ENCODE data around the gene GPR142. TPM values are rescaled to one million over a fixed set of nuclear protein-coding genes. Genes with fewer than 3 reads are reported as not detected.

Gene GPR142
- total RNA-seq, 1 experiment from 2014 or later = not detected

- TF ChIP-seq, protein P1, sequence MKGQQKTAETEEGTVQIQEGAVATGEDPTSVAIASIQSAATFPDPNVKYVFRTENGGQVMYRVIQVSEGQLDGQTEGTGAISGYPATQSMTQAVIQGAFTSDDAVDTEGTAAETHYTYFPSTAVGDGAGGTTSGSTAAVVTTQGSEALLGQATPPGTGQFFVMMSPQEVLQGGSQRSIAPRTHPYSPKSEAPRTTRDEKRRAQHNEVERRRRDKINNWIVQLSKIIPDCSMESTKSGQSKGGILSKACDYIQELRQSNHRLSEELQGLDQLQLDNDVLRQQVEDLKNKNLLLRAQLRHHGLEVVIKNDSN (CRISPR knock-in tag; IDR thresholded peaks at IDR 0.05) = peak; percentile 70
- TF ChIP-seq, protein P2, sequence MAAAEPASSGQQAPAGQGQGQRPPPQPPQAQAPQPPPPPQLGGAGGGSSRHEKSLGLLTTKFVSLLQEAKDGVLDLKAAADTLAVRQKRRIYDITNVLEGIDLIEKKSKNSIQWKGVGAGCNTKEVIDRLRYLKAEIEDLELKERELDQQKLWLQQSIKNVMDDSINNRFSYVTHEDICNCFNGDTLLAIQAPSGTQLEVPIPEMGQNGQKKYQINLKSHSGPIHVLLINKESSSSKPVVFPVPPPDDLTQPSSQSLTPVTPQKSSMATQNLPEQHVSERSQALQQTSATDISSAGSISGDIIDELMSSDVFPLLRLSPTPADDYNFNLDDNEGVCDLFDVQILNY (CRISPR knock-in tag; IDR thresholded peaks at IDR 0.05) = peak; percentile 60; the same call in 1 of the 2 replicates
- TF ChIP-seq NFATC4 (CRISPR knock-in tag; IDR thresholded peaks at IDR 0.05) (no peak), SMAD3 (CRISPR knock-in tag; IDR thresholded peaks at IDR 0.05; ENCODE audit: borderline replicate concordance) (no peak), ZNF671 (CRISPR knock-in tag; IDR thresholded peaks at IDR 0.05) (no peak), CREM (CRISPR knock-in tag; IDR thresholded peaks at IDR 0.05) (no peak; the same call in 1 of the 2 replicates), FOXJ3 (CRISPR knock-in tag; IDR thresholded peaks at IDR 0.05; ENCODE audit: borderline replicate concordance) (no peak), ZNF121 (CRISPR knock-in tag; IDR thresholded peaks at IDR 0.05) (peak; percentile 74), ATF3 (CRISPR knock-in tag; conservative IDR thresholded peaks at IDR 0.05) (0 out of 2 replicates have a peak, but pooled peaks have one; percentile 53), PRRX2 (CRISPR knock-in tag; IDR thresholded peaks at IDR 0.05) (no peak), TEAD4 (CRISPR knock-in tag; IDR thresholded peaks at IDR 0.05) (peak; percentile 67; the same call in 1 of the 2 replicates), RORB (CRISPR knock-in tag; IDR thresholded peaks at IDR 0.05) (no peak), KAT7 (CRISPR knock-in tag; IDR thresholded peaks at IDR 0.05; ENCODE audit: borderline replicate concordance) (no peak), ZNF512 (CRISPR knock-in tag; IDR thresholded peaks at IDR 0.05; ENCODE audit: borderline replicate concordance) (no peak), MLX (CRISPR knock-in tag; IDR thresholded peaks at IDR 0.05) (no peak), TP53 (CRISPR knock-in tag; IDR thresholded peaks at IDR 0.05) (peak; percentile 97), ZNF532 (CRISPR knock-in tag; IDR thresholded peaks at IDR 0.05; ENCODE audit: borderline replicate concordance) (no peak), USF2 (CRISPR knock-in tag; IDR thresholded peaks at IDR 0.05) (peak; percentile 44), RELA (CRISPR knock-in tag; IDR thresholded peaks at IDR 0.05; ENCODE audit: borderline replicate concordance) (peak; percentile 80; the same call in 1 of the 2 replicates)
- TF ChIP-seq, protein P3, sequence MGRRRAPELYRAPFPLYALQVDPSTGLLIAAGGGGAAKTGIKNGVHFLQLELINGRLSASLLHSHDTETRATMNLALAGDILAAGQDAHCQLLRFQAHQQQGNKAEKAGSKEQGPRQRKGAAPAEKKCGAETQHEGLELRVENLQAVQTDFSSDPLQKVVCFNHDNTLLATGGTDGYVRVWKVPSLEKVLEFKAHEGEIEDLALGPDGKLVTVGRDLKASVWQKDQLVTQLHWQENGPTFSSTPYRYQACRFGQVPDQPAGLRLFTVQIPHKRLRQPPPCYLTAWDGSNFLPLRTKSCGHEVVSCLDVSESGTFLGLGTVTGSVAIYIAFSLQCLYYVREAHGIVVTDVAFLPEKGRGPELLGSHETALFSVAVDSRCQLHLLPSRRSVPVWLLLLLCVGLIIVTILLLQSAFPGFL (CRISPR knock-in tag; IDR thresholded peaks at IDR 0.05; ENCODE audit: borderline replicate concordance) = no peak; the same call in 1 of the 2 replicates
- TF ChIP-seq, protein P4, sequence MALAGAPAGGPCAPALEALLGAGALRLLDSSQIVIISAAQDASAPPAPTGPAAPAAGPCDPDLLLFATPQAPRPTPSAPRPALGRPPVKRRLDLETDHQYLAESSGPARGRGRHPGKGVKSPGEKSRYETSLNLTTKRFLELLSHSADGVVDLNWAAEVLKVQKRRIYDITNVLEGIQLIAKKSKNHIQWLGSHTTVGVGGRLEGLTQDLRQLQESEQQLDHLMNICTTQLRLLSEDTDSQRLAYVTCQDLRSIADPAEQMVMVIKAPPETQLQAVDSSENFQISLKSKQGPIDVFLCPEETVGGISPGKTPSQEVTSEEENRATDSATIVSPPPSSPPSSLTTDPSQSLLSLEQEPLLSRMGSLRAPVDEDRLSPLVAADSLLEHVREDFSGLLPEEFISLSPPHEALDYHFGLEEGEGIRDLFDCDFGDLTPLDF (CRISPR knock-in tag; IDR thresholded peaks at IDR 0.05) = peak; percentile 90
- TF ChIP-seq, protein P5, sequence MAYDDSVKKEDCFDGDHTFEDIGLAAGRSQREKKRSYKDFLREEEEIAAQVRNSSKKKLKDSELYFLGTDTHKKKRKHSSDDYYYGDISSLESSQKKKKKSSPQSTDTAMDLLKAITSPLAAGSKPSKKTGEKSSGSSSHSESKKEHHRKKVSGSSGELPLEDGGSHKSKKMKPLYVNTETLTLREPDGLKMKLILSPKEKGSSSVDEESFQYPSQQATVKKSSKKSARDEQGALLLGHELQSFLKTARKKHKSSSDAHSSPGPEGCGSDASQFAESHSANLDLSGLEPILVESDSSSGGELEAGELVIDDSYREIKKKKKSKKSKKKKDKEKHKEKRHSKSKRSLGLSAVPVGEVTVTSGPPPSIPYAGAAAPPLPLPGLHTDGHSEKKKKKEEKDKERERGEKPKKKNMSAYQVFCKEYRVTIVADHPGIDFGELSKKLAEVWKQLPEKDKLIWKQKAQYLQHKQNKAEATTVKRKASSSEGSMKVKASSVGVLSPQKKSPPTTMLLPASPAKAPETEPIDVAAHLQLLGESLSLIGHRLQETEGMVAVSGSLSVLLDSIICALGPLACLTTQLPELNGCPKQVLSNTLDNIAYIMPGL (CRISPR knock-in tag; IDR thresholded peaks at IDR 0.05) = no peak; the same call in 1 of the 2 replicates
- TF ChIP-seq, protein P6, sequence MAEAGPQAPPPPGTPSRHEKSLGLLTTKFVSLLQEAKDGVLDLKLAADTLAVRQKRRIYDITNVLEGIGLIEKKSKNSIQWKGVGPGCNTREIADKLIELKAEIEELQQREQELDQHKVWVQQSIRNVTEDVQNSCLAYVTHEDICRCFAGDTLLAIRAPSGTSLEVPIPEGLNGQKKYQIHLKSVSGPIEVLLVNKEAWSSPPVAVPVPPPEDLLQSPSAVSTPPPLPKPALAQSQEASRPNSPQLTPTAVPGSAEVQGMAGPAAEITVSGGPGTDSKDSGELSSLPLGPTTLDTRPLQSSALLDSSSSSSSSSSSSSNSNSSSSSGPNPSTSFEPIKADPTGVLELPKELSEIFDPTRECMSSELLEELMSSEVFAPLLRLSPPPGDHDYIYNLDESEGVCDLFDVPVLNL (CRISPR knock-in tag; IDR thresholded peaks at IDR 0.05; ENCODE audit: borderline replicate concordance, low read depth) = 0 out of 2 replicates have a peak, but pooled peaks have one; percentile 44
Observed at GRCh38 chr17:74351552-74352210, 15.6 kb upstream of the GPR142 start (continued).
